Cardiac fibroblast (primary cell): ENCODE data around the gene OR2M4.
"Not testable (repeated sequence)": the region's sequence is repeated elsewhere in the genome, so short reads cannot be mapped to it uniquely, and the experiment has no call there.

Experiments
- DNase-seq, 2 donors: peaks; one replicate each; pipeline versions ENCODE4 v3.0.0 to v3.0.0-alpha.2; 2010; ENCODE audit warnings: low read depth in 2 of 2
- H3K4me3 ChIP-seq, 2 donors: replicated peaks in 1 of 2; 1 replicate in 1 of 2; 2 replicates in 1 of 2; pipeline ENCODE4 v1.5.1; 2011; ENCODE audit warnings: low read depth in 2 of 2, low read length in 2 of 2, mild to moderate bottlenecking in 2 of 2, moderate library complexity in 1 of 2
- TF ChIP-seq, protein P1 (sequence below): IDR thresholded peaks from one replicate; pipeline ENCODE4 v1.5.1; 2011; ENCODE audit warnings: low read depth, mild to moderate bottlenecking, low read length, inconsistent platforms

OR2M4 gene

DNA sequence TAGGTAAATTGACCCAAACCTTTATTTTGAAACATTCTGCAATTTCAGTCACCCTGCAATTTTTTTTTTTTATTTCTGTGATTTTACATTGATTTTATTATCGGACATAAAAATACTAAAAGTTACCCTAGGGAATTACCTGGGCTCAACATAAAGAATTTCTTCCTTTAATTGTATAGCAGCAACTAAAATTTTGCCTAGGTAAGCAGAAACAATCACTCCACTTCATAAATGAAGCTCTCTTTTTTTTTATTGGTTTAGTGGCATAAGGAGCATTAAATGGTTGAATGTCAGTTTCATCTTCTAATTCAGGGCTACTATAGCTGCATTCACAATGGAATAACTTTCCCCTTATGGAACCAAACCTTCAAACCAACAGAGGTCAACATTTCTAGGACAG is 15.3 kb upstream of the OR2M4 start:
- H3K4me3 ChIP-seq = no peak overlapping the region
- no peak for DNase-seq
- TF ChIP-seq, protein P1, sequence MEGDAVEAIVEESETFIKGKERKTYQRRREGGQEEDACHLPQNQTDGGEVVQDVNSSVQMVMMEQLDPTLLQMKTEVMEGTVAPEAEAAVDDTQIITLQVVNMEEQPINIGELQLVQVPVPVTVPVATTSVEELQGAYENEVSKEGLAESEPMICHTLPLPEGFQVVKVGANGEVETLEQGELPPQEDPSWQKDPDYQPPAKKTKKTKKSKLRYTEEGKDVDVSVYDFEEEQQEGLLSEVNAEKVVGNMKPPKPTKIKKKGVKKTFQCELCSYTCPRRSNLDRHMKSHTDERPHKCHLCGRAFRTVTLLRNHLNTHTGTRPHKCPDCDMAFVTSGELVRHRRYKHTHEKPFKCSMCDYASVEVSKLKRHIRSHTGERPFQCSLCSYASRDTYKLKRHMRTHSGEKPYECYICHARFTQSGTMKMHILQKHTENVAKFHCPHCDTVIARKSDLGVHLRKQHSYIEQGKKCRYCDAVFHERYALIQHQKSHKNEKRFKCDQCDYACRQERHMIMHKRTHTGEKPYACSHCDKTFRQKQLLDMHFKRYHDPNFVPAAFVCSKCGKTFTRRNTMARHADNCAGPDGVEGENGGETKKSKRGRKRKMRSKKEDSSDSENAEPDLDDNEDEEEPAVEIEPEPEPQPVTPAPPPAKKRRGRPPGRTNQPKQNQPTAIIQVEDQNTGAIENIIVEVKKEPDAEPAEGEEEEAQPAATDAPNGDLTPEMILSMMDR = no peak

DNA sequence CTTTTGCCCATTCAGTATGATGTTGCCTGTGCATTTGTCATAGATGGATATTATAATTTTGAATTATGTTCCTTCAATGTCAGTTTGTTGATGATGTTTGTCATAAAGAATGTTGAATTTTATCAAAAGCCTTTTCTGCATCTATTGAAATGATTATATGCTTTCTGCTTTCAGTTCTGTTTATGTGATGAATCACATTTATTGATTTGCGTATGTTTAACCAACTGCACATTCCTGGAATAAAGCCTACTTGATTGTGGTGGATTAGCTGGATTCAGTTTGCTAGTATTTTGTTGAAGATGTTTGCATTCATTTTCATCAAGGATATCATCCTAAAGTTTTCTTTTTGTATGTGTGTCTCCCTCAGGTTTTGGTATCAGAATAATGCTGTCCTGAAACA is 5.7 kb upstream of the OR2M4 start:
- TF ChIP-seq, protein P1 = no peak
- no peak for DNase-seq
- no peak overlapping the region for H3K4me3 ChIP-seq

DNA sequence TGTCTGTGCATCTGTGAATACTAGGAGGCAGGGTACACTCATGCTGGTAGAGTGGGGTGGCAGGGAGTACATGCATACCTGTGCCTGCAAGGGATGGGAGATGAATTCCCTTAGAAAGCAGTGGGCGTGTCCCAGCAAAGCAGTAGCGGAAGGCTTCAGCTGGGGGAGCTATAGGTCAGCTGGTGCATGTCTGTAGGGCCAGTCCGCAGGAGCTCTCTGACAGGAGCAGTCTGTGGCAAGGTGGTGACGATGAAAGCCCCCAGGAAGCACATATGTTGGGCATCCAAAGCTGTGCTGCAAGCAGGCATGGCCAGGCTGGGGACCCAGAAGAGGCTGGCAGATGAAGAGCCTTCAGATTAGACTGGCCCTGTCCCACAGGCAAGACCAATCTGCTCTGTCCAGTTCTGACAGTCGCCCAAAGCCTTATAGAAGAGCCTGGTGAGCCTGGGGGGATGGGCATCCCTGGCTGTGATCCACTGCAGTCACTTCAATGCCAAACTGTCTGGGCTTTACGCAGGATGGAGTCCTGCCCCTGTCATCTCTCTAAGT is 1.8 kb upstream of the OR2M4 start:
- no peak overlapping the region for H3K4me3 ChIP-seq
- DNase-seq = no peak
- TF ChIP-seq, protein P1 = no peak

DNA sequence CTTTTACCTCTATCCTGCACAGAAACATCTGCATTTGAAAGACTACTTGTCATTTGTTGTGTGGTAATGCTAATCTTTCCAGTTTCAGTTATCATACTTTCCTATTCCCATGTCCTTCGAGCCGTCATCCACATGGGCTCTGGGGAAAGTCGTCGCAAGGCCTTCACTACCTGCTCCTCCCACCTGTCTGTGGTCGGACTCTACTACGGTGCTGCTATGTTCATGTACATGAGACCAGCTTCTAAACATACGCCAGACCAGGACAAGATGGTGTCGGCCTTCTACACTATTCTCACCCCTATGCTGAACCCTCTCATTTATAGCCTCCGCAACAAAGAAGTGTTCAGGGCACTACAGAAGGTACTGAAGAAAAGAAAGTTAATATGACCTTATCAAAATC is 8.3 kb downstream of the OR2M4 start:
- DNase-seq = no peak
- no peak overlapping the region for H3K4me3 ChIP-seq
- TF ChIP-seq, protein P1 = no peak

DNA sequence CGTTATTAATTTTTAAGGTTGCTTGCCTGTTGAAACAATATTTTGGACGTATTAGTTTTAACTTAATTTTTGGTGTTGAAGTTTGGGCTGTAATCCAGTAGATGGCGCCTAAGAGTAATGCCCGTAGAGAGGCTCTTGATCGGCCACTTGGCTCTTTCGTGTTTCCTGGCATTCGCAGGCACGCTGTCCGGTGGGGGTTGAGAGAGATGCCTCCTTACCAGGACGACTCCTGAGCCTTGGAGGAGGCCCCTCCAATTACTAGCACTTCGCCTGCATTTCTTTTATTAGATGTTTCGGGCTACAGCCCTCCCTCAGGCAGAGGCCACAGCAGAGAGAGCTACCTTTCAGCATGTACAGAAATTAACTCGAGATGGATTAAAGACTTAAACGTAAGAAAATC is 12.0 kb downstream of the OR2M4 start:
- no peak overlapping the region for H3K4me3 ChIP-seq
- TF ChIP-seq, protein P1 = peak; percentile 78
- DNase-seq = peak; percentile 20 to 56

DNA sequence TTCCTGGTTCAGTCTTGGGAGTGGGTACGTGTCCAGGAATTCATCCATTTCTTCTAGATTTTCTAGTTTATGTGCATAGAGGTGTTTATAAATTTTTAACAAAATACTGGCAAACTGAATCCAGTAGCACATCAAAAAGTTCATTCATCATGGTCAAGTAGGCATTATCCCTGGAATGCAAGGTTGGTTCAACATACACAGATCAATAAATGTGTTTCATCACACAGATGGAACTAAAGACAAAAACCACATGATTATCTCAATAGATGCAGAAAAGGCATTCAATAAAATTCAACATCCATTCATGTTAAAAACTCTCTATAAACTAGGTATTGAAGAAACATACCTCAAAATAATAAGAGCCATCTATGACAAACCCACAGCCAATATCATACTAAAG is 28.1 kb downstream of the OR2M4 start:
- not testable (repeated sequence) for H3K4me3 ChIP-seq, DNase-seq

DNA sequence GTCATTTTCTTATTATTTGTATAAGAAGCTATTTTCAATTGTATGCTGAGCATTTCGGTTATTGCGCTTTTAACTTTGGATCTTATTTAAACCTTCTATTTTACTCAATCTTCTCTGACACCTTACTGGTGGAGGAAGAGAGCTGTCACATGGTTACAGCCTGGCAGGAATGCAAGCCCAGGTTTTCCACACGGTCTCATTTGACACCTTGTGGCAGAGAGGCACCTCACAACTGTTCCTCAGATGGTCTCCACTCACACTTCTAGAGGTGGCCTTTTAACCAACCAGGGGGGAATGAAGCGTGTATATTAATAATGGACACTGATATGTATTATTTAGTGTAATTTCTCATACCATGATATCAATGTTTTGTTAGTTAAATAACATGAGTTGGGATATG is 37.0 kb downstream of the OR2M4 start:
- DNase-seq = no peak
- TF ChIP-seq, protein P1 = no peak
- H3K4me3 ChIP-seq = no peak overlapping the region

DNA sequence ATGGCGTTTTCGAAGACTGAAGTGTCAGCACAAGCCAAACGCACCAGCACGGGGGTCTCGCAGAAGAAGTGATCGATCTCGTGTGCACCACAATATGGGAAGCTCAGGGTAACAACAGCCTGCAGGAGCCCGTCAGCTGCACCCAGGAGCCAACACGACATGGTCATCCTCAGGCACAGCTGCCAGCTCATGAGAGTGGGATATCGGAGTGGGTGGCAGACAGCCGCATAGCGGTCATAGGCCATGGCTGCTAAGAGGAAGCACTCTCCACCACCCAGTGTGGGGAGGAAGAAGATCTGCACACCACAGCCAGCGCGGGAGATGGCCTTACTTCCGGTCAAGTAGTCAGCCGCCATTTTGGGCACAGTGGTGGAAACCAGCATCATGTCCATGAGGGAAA is 42.0 kb downstream of the OR2M4 start:
- DNase-seq, H3K4me3 ChIP-seq: not testable (repeated sequence)
